Frontal cortex (tissue), 4 donors: ENCODE data around the gene ARPP21. TPM values are rescaled to one million over a fixed set of nuclear protein-coding genes. Genes with fewer than 3 reads are reported as not detected.
"Not testable (repeated sequence)": the region's sequence is repeated elsewhere in the genome, so short reads cannot be mapped to it uniquely, and the experiment has no call there.

Experiments
- DNase-seq, 2 donors: peaks; one replicate each; pipeline ENCODE4 v3.0.0; 2012; ENCODE audit warnings: low spot score in 2 of 2
- FAIRE-seq: peaks from 2 replicates; lab custom pipeline; 2012; peaks lifted over from hg19 to GRCh38; lab: Jason Lieb, UNC
- total RNA-seq: library from RNA; depleted of rRNA; stranded (reverse); fragments of >200 nt; gene quantifications from one replicate; pipeline ENCODE4 v1.2.3, GENCODE V29; 2014
- donor health status: control.
- donor health status: control.
- donor health status: control.

The ARPP21 gene
- 459 TPM for total RNA-seq

DNA sequence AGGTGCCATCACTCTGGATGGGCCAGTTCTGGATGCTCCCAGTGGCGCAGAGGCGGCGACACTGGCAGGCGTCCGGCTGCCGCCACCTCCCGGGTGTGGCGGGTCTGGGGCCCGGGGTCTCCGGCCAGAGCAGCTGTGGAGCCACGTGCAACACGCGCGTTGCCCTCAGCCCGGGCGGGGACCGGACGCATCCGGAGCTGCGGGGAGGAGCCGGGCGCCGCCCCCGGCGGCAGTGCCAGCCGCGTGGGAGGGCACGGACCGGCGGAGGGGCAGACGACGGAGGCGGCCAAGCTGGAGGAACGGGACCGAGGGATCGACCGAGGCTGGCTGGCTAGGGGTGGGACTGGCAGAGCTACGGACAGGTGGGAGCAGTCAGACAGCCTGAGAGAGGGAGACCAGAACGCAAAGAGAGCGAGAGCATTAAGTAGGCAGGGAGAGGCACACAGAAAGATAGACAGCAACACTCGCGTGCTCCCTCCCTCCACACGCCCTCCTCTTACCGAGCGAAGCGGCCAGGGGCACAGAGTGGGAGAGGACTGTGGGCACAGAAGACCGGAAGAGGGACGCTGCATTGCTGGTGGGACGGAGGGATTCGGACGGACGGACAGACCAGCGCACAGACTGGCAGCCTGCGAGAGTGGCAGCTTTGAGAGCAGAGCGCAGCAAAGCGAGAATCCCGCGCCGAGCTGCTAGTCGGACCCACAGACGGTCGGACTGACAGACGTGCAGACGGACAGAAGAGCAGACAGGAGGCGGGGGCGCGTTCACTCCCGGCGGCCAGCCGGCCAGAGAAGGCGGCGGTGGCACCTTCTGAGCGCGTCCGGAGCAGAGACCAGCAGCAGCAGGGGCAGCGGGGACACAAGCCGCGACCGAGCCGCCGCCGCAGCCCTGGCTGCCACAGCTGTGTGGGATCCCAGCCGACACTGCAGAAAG lies at the start of gene ARPP21:
Gene ARPP21 (plus strand): TSS at position 272 of the 933 bp plus-strand sequence. CDS start 42,227 bp downstream, outside the sequence.
- no peak for FAIRE-seq
- DNase-seq, result peak; percentile 61 to 67

DNA sequence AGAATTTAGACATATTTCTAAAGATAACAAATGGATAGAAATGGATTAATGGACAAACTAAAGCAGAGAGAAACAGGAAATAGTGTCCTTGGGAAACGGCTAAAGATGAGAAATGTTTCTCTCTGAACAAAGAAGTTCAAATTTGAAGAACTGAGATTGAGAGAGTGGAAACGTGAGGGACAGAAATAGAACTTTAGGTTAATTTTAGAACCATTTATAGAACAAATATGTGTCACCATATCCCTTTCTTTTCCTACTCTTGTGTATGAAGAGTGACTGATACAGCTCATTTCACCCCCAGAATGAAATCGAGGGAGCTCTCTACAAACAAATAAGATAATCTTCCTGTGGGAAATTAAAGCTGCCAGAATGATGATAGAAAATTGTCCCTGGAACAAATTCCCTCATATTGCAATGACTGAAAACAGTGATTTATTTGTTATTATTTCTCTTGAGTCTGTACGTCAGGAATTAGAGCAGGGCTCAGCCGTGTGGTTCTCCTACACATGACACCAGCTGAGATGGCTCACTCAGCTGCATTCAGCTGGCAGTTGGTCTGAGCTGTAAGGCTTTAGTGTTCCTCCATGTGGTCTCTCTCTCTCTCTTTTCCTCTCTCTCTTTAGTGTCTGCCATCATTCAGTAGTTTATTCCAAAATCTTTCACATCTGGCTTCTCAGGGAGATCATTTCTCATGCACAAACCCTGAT lies 46.6 kb upstream of the ARPP21 start:
- no peak for FAIRE-seq

DNA sequence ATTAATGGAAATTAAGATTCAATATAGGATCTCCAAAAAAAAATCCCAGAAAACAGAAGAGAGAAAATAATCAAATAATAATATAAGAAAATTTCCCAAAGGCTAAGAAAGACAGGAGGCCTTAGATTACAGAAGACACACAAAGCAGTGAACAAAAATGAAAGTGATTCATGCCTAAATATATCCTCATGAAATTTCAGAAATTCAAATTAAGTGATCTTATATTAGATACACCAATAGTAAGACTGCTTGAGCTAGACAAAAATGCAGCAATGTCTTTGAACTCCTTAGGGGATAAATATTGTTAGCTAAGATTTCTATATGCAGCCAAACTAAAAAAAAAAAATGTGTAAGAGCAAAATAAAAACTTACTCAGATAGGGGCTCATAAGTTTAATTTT lies 44.6 kb upstream of the ARPP21 start:
- FAIRE-seq (no peak), DNase-seq (no peak)

More for the DNA sequence above, 46.6 kb upstream of the ARPP21 start:
- DNase-seq, result no peak

DNA sequence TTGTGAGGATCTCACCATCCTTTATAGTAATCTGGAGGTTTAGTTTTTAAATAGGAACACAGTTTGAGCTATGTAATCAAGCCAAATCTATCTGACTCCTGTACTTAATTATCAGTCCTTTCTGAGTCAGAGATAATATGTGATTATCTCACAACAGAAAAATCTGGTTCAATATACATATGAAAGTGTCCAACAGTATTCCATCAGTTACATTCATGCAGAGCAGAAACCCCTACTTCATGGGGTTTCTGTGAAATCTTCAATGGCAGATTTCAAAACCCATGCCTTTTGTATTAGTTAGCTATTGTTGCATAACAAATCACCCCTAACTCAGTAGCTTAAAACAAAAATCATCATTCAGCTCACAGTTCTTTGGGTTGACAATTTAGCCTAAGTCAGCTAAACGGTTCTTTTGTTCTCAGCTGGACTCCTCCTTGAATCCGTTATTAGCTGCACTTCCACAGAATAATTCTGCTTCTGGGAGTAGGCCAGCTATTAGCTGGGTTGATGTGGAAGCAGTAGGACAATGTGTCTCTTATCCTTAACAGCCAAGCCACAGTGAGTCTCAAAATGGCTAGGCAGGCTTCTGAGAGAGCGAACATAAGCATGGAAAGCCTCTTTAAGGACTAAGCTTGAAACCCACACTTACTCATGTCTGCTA lies 42.9 kb upstream of the ARPP21 start:
- DNase-seq (peak in 1 of 2 donors; percentile 2), FAIRE-seq (peak; percentile 60)

DNA sequence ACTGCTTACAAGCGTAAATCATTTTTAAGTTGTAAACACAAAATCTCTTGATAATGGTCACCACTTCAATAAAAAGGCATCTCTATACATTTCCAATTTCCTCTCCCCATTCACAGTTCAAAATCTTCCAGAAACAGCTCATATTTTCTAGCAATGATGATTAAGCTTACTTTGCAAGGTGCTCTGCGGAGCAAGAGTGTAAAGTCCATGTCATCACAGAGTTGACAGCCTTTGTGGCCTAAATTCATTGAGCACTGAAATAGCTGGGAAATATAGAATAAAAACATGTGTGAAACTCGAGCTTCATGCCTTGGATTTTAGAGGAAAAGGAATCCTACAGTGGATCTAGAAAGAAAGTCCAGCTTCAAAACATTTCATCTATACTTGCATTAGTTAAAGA lies 41.8 kb upstream of the ARPP21 start:
- FAIRE-seq (no peak), DNase-seq (no peak)

DNA sequence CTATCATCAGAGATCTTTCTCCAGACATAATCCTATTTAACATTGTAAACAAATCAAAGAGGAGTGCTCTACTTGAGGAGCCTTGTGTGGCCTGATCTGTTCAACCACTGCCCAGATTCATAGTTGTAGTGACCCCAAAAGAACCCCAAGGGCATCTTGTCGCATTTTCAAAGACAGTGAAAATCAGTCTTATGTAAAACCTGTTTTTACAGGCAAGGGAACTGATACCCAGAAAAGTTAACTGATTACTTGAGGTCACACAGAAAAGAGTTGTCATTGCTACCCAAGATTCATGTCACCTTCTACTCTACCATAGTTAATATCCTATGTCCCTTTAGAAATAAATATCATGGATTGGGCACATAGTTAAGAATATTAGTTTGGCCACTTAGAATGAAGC lies 40.5 kb upstream of the ARPP21 start:
- DNase-seq (no peak), FAIRE-seq (no peak)

DNA sequence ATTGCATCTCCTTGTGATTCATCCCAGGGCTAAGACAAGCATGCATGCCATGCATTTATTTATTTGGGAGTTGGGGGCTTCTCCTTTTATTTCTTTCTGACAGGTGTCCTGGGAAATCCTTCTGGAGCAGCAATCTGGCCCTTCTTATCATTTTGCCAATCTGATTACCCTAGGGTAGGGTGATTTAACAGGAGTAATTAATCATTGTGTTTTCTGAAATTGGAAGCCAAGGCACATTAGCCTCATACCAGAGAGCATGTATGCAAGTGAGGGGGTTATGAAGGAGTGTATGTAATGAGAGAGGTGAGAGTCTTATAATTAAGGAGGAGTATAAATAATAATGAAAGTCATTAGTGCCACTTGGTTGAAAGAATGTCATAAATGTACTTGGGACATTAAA lies 37.4 kb upstream of the ARPP21 start:
- DNase-seq (no peak), FAIRE-seq (no peak)

DNA sequence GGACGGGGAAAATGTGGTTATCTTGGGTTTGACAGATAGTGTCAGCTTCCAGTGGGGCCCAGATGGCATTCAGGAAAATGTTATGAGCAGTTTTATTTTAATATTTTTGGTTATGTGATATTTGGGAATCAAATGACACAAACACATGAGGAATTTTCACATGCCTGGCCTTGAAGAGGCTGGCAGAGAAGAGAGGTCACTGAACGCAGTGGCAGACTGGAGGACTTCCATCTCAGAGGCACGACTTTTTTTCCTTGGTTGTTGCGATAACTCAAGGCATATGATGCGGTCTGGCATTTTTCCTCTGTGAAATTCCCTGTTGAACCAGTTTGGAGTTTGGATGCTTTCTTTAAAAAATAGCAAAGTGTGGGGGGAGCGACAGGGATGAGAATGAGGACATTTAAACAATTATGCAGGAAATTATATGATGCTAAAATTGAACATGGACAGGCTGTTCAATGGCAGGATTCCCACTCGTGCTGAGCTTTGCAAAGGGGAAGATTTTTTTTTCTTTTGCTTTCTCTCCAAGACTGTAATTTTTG lies 36.9 kb upstream of the ARPP21 start:
- no peak for DNase-seq
- FAIRE-seq, result no peak

DNA sequence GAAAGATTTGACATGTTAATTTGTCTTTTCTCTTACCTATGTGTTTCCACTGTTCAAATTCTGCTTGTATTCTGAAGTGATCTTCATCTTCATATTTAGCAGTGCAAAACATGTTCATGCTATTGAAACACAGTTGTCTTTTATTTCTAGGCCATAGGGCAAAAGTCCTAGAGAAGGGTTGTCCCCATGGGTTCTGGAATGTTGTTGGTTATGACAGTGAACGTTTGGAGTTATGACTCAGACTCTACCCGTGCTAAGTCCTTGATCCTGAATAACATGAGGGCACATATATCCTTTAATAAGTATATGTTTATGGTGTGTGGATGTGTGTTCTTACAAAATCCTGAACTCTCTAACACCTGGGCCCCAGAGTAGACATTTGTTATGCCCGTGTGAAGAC lies 23.0 kb upstream of the ARPP21 start:
- no peak for FAIRE-seq
- no peak for DNase-seq

DNA sequence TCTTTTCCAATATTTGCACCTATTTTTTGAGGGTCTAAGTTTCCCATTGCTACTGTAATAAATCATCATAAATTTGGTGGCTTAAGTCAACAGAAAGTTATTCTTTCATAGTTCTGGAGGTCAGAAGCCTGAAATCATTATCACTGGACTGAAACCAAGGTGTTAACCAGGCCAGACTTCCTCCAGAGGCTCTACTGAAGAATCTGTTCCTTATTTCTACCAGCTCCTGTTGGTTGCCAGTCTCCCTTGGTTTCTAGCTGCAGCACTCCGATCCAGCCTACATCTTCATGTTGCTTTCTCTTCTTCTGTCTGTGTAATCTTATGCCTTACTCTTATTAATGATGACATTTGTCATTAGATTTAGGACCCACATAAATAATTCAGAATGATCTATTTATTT lies 22.0 kb upstream of the ARPP21 start:
- FAIRE-seq (no peak), DNase-seq (no peak)

DNA sequence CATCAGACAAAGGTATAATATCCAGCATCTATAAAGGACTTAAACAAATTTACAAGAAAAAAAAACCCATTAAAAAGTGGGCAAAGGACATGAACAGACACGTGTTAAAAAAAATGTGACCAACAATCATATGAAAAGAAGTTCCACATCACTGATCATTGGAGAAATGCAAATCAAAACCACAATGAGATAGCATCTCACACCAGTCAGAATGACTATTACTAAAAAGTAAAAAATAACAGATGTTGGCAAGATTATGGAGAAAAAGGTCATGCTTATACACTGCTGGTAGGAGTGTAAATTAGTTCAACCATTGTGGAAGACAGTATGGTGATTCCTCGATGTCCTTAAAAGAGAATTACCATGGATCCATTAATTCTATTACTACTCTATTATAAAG lies 19.1 kb upstream of the ARPP21 start:
- DNase-seq, FAIRE-seq: not testable (repeated sequence)

DNA sequence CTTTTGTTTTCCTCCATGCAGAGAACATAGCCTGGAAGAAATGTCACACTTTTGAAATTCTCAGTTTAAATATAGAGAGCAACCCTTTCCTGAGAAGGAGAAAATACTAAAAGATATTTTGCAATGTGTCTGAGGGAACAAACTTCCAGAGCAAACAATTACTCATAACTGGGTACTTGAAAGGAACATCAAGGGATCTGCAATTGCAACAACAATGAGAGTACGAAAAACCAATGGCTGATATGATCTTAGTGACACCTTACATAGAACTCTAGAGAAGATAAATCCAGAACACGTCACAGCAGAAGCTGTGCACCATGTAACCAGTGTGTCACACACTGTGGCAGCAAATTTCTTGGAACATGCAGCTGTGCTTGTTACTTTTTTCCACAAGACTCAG lies 14.6 kb upstream of the ARPP21 start:
- FAIRE-seq, result no peak
- DNase-seq, result no peak

DNA sequence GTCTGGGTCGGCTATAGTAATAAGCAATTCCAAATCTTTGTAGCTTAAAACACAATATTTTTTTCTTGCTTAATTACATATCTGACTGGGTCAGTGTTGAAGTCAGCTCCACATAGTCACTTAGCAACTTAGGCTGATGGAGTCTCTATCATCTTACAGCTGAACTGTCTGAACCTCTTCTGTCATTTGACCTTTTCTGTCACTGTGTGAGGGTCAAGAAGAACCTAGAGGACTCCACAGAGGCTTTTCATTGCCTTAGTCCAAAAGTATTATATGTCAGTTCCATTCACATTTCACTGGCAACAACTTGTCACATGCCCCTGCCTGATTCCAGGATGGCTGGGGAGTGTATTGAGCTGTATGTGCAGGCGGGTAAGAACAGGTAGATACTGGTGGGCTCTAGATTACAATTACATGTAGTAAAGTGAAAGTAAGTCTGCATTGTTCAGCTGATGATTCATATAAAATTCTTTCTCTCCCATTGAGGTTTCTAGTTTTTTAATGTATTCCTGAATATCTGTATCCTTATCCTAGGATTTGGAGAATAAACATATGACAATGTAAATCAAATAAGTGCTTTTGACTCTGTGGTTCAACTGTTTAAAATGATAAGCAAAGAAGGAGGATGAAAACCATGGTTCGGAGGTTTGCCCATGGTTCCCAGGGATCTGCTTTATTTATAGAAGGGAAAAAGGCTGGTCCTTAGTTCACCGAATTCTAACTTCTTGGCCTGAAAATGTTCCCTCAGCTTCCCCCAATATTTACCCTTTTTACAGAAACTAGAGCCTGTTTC lies 5.8 kb upstream of the ARPP21 start:
- DNase-seq, result no peak
- FAIRE-seq, result no peak

DNA sequence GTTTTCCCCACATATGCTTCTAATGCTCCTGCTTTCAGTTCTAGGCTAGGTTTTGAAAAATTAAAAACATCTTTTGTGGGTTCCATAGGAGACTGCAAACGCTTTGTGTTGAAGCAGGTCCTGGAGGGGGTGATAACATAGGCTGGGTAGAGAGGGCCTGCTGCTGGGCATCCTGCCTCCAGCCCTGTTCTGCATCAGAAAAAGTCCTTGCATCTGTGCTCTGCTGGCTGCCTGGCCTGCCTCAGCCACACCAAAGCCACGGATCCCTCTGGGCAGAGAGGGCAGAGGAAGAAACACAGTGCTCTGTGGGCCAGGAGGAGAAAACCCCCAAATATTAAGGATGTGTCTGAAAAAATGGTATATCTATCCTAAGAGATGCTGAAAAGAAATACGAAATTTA lies 3.9 kb upstream of the ARPP21 start:
- FAIRE-seq, result no peak
- DNase-seq, result no peak

DNA sequence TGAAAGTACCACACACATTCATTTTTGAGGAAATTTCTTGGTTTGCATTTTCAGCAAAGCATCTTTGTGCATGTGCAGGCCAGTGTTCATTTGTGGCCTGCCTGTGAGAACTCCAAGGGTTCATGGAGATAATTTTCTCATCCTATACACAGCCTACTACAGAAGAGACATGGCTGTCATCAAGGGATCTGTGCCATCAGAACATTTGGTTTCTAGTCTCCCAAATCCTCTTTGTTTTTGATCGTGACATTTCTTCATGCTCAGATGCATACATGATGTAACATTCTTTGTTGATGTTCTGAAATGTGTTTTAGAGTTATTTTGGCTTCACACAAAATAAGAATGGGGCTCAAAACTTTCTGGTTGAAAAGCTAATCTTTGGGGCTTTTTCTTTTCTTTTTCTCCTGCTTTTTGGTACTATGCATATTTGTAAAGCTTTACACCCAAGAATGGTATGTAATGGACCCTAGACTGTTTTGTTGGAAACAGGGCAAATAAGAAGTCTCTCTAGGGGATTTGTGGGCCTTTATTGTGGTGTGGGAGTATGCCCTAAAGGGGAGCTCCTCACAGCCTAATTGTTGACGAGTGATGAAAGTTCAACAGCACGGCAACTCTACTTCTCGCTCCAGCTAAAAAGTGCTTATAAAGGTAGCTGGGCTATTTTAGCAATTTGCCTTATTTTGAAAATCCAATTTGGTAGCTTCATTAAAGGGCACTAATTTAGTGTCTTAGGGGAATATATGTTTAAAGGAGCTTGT lies 3.2 kb upstream of the ARPP21 start:
- no peak for FAIRE-seq
- no peak for DNase-seq

DNA sequence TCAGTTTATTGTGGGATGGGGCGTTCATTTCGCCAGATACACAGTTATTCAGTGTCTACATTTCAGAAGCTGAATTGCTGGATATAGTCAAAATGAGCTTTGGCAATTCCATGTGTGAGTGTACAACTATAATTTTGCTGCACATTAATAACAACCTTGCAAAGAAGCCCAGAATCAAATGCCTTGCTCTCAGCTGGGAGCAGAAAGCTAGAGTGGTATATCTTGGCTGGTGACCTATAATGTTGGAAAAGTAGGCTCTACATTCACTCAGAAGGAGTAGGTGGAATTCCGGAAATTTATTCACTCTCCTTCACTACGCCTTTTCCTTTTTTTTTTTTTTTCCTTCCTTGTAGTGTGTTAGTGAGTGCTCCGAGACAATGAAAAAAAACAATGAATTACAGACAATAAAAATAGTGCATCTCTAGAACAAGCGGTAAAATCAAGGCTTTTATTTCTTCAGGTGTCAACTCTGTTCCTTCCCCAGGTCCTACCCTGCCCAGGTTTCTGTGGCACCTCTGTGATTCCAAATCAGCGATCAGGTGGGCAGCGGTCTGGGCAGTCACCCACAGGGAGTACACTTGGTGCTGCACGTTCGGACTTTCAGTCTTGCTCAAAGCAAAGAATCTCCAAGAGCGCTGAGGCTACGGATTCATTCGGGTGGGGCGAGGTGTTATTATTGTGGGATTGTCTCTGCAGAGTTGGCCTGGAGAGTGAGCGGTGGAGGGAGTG lies 910 bp upstream of the ARPP21 start:
- no peak for DNase-seq
- no peak for FAIRE-seq

DNA sequence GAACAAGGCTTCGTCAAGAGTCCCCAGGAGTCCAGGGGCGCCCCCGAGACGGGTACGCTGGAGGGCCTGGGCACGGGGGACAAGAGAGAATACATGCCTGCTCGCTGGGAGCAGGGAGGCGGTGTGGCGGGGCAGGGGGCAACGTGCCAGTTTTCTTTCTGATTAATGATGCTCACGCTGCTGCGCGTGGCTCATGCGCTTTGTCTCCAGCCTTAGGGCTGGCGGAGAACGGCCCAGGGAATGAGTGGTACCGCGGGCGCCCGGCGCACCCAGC lies 408 bp upstream of the ARPP21 start:
- no peak for FAIRE-seq
- no peak for DNase-seq
